ELF-1 (cell line): ENCODE data around the gene FBH1.
"Not testable (repeated sequence)": the region's sequence is repeated elsewhere in the genome, so short reads cannot be mapped to it uniquely, and the experiment has no call there.

ENCODE experiments used
- DNase-seq: peaks from one replicate; pipeline ENCODE4 v3.0.0-alpha.2; 2016; ENCODE audit warnings: low read depth, low spot score

The FBH1 gene

GRCh38 chr10:5903563-5903962 lies 13.5 kb downstream of the FBH1 start:
- DNase-seq, result no peak

DNA sequence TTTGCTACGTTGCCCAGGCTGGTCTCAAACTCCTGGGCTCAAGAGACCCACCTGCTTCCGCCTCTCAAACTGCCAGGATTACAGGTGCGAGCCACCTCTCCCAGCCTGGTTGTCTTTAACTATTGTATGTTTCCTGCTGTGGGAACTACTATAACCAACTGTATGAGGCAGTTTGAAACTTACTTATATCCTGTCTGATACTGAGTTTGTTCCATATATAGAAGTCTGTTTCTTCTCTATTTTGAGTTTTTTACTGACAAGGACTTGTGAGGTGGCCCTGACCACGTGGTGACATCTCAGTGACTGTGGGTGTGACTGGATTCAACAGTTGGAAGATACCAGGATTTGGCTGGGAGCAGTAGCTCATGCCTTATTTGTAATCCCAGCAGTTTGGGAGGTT lies 14.2 kb downstream of the FBH1 start:
- DNase-seq, result no peak

DNA sequence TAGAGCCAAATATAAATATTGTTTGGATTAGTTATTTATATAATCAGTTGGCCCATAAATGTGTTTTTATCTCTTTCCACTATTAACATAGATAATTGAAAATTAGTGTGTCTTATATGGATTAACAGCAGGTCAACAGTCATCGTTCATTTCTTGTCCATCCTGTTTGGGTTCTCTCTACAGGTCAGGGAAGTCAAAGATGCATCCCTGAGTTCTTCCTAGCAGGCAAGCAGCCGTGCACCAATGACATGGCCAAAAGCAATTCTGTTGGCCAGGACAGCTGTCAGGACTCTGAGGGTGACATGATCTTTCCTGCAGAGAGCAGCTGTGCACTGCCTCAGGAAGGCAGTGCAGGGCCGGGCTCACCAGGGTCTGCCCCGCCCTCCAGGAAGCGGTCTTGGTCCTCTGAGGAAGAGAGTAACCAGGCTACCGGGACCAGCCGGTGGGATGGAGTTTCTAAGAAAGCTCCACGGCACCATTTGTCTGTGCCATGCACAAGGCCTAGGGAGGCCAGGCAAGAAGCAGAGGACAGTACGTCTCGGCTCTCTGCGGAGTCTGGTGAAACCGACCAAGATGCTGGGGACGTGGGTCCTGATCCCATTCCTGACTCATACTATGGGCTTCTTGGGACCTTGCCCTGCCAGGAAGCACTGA lies 15.9 kb downstream of the FBH1 start:
- no peak for DNase-seq

DNA sequence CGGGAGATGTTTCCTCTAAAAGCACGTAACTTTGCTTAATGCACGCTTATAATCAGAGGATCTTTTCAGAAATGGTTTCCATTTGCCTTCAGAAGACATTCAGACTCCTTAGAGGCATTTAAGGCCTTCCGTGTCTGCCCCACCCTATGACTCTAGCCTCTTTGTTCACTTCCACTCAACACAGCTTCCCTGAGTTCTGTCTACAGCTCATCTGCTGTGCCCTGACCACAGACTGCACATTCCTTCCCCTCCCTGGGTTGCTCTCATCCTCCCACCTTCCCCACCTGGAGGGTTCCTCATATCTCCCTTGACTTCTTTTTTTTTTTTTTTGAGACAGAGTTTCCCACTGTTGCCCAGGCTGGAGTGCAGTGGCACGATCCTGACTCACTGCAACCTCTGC lies 16.6 kb downstream of the FBH1 start:
- no peak for DNase-seq

DNA sequence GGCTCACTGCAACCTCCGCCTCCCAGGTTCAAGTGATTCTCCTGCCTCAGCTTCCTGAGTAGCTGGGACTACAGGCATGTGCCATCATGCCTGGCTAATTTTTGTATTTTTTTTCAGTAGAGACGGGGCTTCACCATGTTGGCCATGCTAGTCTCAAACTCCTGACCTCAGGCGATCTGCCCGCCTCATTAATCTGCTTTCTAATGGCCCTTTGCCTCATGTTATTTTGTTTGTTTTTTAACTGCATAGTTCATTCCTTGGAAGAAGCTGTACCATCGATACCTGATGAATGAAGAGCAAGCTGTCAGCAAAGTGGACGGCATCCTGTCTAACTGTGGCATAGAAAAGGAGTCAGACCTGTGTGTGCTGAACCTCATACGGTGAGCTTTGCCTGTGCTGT lies 18.6 kb downstream of the FBH1 start:
- DNase-seq, result not testable (repeated sequence)

- no peak for DNase-seq
Measured at GRCh38 chr10:5910323-5911100, 20.5 kb downstream of the FBH1 start.

GRCh38 chr10:5911670-5912069 lies 21.6 kb downstream of the FBH1 start:
- no peak for DNase-seq

DNA sequence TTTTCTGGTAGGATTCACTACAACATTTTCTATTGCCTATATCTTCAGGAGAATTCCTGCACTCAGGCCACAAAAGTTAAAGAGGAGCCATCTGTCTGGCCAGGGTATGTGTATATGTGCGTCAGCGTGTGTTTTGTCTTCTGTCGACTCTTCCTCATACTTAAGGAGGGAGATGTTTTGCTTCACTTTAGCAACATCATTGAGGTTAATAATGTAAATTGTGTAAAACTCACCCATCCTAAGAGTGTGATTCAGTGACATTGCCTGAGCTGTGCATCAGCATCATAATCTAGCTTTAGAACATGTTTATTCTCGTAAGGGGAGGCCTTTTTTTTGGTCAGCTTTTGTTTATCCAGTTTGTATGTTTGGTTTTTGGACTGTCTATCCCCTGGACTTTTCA lies 23.7 kb downstream of the FBH1 start:
- no peak for DNase-seq

DNA sequence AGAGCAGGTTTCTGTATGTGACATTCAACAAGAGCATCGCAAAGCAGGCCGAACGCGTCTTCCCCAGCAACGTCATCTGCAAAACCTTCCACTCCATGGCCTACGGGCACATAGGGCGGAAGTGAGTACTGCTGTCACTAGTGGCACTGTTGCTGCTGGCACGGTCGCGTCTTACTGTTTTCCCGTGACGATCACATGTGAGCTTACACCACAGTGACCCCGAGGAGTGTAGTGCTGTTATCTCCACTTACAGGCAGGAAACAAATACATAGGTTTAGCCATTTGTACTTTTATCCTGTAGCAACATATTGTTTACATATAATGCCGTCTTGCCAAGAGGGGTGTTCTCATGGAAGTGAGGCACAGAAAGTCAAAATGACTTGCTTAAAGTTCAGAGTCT lies 25.4 kb downstream of the FBH1 start:
- DNase-seq, result no peak

GRCh38 chr10:5917305-5917704 lies 27.3 kb downstream of the FBH1 start:
- no peak for DNase-seq

DNA sequence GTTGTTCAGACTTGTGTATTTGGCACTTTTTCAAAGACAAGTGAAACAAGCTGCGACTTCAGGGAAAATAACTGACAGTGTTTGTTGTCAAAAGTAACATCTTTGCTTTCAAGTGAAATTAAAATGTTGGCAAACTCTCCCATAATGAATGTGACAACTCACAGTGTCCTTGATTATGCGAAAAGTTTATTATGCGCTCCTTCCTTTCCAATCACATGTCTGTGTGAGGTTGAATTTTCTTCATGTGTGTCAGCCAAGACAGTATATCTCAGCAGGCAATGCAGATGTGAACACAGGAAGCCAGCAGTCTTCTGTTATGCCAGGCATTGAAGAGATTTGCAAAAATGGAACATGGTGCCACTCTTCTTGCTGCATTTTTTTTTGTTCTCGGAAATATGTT lies 28.7 kb downstream of the FBH1 start:
- DNase-seq, result no peak

- no peak for DNase-seq
Measured at GRCh38 chr10:5919568-5919967, 29.5 kb downstream of the FBH1 start.

DNA sequence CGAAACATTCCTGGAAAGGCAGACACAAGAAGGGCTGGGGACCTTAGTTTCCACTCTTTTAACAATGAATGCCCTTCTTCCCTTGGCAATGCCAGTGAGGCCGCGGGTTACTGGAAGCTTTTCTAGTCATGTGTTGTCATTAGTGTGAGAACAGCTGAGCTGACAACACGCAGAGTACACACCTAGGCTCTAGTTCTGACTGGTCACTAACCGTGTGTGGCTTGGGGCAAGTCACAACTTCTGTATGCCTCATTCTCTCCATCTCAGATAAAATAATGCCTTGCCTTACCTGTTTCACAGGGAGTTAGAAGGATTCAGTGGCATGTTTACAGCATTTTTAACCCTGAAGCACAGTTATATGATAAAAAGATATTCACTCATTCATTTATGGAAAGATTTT lies 31.7 kb downstream of the FBH1 start:
- DNase-seq, result no peak

DNA sequence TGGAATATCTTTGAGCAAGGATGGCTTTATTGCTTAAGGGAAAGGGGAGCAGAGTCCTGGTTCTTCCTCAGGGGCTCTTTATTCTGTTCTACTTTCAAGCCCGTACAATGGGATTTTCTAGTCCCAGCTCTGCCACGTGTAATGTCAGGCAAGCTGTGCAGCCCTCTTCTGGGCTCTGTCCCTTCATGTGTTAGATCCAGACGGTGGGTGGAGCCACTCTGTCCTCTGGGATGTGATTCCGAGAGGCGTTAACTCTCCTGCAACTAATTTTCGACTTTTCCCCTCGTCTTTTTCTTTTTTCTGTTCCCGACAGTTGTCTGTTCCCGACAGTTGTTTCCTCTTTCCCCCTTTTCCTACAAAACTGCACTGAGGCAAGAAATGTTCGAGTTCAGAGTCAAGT lies 34.8 kb downstream of the FBH1 start:
- no peak for DNase-seq

DNA sequence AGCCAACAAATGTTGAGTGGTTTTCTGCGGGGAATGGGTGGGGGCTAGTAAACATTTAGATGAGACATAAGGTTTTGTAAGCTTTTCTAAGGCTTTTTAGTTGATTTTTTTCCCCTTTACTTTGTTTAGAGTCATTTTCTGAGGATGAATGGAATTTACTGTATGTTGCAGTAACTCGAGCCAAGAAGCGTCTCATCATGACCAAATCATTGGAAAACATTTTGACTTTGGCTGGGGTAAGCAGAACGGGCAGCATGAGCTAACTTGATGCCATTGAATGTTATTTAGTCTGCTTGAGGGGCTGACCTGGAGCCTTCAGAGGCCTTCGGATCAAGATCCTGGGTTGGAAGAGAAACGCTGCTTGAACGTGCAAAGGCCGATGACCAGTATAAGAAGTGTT lies 37.3 kb downstream of the FBH1 start:
- no peak for DNase-seq

GRCh38 chr10:5929442-5929841 lies 39.4 kb downstream of the FBH1 start:
- no peak for DNase-seq

GRCh38 chr10:5930272-5930671 lies 40.2 kb downstream of the FBH1 start:
- no peak for DNase-seq

- DNase-seq, result no peak
Measured at GRCh38 chr10:5932345-5932744, 42.3 kb downstream of the FBH1 start.

GRCh38 chr10:5933909-5934546 lies 44.0 kb downstream of the FBH1 start:
- DNase-seq, result no peak

GRCh38 chr10:5935628-5936027 lies 45.6 kb downstream of the FBH1 start:
- no peak for DNase-seq

- DNase-seq, result no peak
Measured at GRCh38 chr10:5937016-5937415, 47.0 kb downstream of the FBH1 start.

- DNase-seq, result no peak
Measured at GRCh38 chr10:5938291-5938690, 48.2 kb downstream of the FBH1 start.

DNA sequence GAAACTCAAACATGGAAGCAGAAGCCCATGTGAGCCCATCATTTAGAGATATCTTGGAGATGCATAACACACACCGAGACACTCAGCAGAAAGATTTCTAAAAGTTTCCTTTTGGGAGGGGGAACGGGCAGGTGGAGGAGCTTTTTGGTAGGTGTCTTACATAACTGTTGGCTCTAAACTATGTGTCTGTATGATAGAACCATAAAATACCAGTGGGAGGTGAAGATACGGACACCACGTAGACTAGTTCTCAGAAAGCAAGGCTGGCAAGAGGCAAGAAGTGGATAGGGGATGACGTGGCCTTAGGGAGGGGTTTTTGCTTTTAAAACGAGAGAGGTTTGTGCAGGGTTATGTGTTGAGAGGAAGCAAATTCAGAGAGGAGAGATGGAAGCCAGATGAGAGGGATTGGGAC lies 50.8 kb downstream of the FBH1 start:
- no peak for DNase-seq
